Duodenal mucosa (tissue), 2 donors: ENCODE results near the gene GALNTL6.
"Not testable (repeated sequence)": the region's sequence is repeated elsewhere in the genome, so short reads cannot be mapped to it uniquely, and the experiment has no call there.

Experiments used
- H3K27ac ChIP-seq: one replicate; pipeline ENCODE4 v1.7.0; 2013; ENCODE audit warnings: low read depth, low read length
- H3K27me3 ChIP-seq, 2 donors: one replicate each; pipeline ENCODE4 v1.7.0; 2013; ENCODE audit warnings: low read length in 2 of 2, control low read depth in 1 of 2; ENCODE audit not compliant: insufficient read depth in 2 of 2, control insufficient read depth in 1 of 2
- H3K36me3 ChIP-seq, 2 donors: one replicate each; pipeline ENCODE4 v1.7.0; 2013; ENCODE audit warnings: low read length in 2 of 2, control low read depth in 1 of 2; ENCODE audit not compliant: insufficient read depth in 2 of 2, control insufficient read depth in 1 of 2
- H3K4me1 ChIP-seq, 2 donors: one replicate each; pipeline ENCODE4 v1.7.0; 2013; ENCODE audit warnings: low read length in 2 of 2, control low read depth in 1 of 2; ENCODE audit not compliant: insufficient read depth in 2 of 2, control insufficient read depth in 1 of 2
- H3K4me3 ChIP-seq, 2 donors: one replicate each; pipeline ENCODE4 v1.7.0; 2013; ENCODE audit warnings: low read length in 2 of 2, low read depth in 1 of 2
- H3K9ac ChIP-seq, 2 donors: one replicate each; pipeline ENCODE4 v1.7.0; 2013; ENCODE audit warnings: low read length in 2 of 2, low read depth in 1 of 2
- H3K9me3 ChIP-seq, 2 donors: one replicate each; pipeline ENCODE4 v1.7.0; 2013; ENCODE audit warnings: low read length in 2 of 2, control low read depth in 1 of 2; ENCODE audit not compliant: control insufficient read depth in 1 of 2

The GALNTL6 gene

GRCh38 chr4:172887959-172888358, 1074.8 kb downstream of the GALNTL6 start:
- Histone ChIP-seq H3K9me3 (peaks cover 0 to 4% of the 10 kb centered on the region in 2 donors), H3K4me3 (no peak overlapping the region), H3K36me3 (no peaks in the 10 kb centered on the region), H3K27me3 (no peaks in the 10 kb centered on the region), H3K4me1 (no peaks in the 10 kb centered on the region), H3K9ac (no peak overlapping the region), H3K27ac (no peak overlapping the region)

- Histone ChIP-seq H3K4me3 (no peak overlapping the region), H3K4me1 (no peaks in the 10 kb centered on the region), H3K27me3 (no peaks in the 10 kb centered on the region), H3K9me3 (peaks cover 4% of the 10 kb centered on the region in 2 donors), H3K27ac (no peak overlapping the region), H3K9ac (no peak overlapping the region), H3K36me3 (no peaks in the 10 kb centered on the region)
Observed at GRCh38 chr4:172892300-172892699, 1079.1 kb downstream of the GALNTL6 start.

- no peaks in the 10 kb centered on the region for H3K36me3 ChIP-seq
- H3K9me3 ChIP-seq, result peaks cover 4 to 7% of the 10 kb centered on the region in 2 donors
- no peak overlapping the region for H3K4me3 ChIP-seq
- no peaks in the 10 kb centered on the region for H3K27me3 ChIP-seq
- H3K27ac ChIP-seq, result no peak overlapping the region
- no peaks in the 10 kb centered on the region for H3K4me1 ChIP-seq
- H3K9ac ChIP-seq, result no peak overlapping the region
Observed at GRCh38 chr4:172895699-172896098, 1082.5 kb downstream of the GALNTL6 start.

DNA sequence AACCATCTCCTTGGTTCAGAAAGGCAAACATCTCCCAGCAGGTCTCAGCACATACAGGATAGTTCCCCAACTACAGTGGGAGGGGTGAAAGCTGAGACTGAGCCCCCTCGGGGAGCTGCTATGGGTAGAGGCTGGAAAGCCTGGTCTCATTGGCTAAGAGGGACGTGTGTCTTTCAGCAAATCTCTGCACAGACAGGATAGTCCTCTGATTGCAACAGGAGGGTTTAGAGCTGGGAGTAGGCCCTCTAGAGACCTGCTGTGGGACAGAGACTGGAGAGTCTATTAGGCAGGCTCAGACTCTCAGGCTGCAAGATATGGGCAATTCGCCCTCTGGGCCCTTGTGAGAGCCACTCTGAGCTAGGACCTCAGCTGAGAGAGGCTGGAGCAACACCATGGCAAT, 1083.8 kb downstream of the GALNTL6 start:
- Histone ChIP-seq H3K9me3 (peaks cover 4% of the 10 kb centered on the region in 2 donors), H3K27ac (no peak overlapping the region), H3K4me3 (no peak overlapping the region), H3K36me3 (no peaks in the 10 kb centered on the region), H3K9ac (no peak overlapping the region), H3K27me3 (no peaks in the 10 kb centered on the region), H3K4me1 (no peaks in the 10 kb centered on the region)

DNA sequence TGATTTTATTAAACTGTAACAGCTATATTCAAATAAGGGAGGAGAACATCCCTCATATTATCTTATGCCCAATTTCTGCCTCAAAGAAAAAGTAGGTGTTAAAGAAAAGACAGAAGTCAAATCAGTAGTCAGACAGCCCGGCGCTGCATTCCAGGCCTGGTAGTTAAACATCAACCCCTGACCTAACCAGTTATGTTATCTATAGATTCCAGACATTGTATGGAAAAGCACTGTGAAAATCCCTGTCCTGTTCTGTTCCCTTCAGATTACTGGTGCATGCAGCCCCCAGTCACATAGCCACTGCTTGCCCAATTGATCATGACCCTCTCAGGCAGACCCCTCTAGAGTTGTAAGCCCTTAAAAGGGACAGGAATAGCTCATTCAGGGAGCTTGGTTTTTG, 1085.5 kb downstream of the GALNTL6 start:
- Histone ChIP-seq H3K4me1 (no peaks in the 10 kb centered on the region), H3K27ac (no peak overlapping the region), H3K27me3 (no peaks in the 10 kb centered on the region), H3K36me3 (no peaks in the 10 kb centered on the region), H3K4me3 (no peak overlapping the region), H3K9ac (no peak overlapping the region), H3K9me3 (peaks cover 4% of the 10 kb centered on the region in 2 donors)

DNA sequence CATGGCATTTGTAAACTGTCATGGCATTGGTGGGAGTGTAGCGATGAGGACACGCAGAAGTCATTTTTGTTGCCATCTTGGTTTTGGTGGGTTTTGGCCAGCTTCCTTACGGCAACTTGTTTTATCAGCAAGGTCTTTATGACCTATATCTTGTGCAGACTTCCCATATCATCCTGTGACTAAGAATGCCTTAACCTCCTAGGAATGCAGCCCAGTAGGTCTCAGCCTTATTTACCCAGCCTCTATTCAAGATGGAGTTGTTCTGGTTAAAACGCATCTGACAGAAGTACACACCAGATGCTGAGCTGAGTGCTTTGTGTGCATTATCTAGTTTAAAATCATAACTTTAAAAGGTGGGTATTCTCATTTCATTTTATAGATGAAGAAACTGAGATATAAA, 1086.7 kb downstream of the GALNTL6 start:
- Histone ChIP-seq H3K27me3 (no peaks in the 10 kb centered on the region), H3K9me3 (peaks cover 4% of the 10 kb centered on the region in 2 donors), H3K9ac (no peak overlapping the region), H3K4me1 (no peaks in the 10 kb centered on the region), H3K27ac (no peak overlapping the region), H3K36me3 (no peaks in the 10 kb centered on the region), H3K4me3 (no peak overlapping the region)

- no peak overlapping the region for H3K9ac ChIP-seq
- no peak overlapping the region for H3K4me3 ChIP-seq
- H3K4me1 ChIP-seq, result no peaks in the 10 kb centered on the region
- peaks cover 4% of the 10 kb centered on the region in 2 donors for H3K9me3 ChIP-seq
- no peaks in the 10 kb centered on the region for H3K27me3 ChIP-seq
- no peaks in the 10 kb centered on the region for H3K36me3 ChIP-seq
- H3K27ac ChIP-seq, result no peak overlapping the region
Observed at GRCh38 chr4:172900900-172901299, 1087.7 kb downstream of the GALNTL6 start.

DNA sequence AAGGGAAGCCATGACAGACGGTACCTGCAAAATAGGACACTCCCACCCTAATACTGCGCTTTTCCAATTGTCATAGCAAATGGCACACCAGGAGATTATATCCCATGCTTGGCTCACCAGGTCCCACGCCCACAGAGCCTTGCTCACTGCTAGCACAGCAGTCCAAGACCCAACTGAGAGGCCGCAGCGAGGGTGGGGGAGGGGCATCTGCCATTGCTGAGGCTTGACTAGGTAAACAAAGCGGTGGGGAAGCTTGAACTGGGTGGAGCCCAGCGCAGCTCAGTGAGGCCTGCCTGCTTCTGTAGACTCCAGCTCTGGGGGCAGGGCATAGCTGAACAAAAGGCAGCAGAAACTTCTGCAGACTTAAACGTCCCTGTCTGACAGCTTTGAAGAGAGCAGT, 1099.3 kb downstream of the GALNTL6 start:
- not testable (repeated sequence) for H3K27me3 ChIP-seq

GRCh38 chr4:172917403-172917802, 1104.2 kb downstream of the GALNTL6 start:
- H3K27ac ChIP-seq, H3K9me3 ChIP-seq, H3K36me3 ChIP-seq, H3K27me3 ChIP-seq, H3K4me1 ChIP-seq, H3K4me3 ChIP-seq, H3K9ac ChIP-seq: not testable (repeated sequence)

More for the DNA sequence above, 1099.3 kb downstream of the GALNTL6 start:
- not testable (repeated sequence) for H3K36me3 ChIP-seq, H3K27ac ChIP-seq, H3K4me1 ChIP-seq, H3K4me3 ChIP-seq, H3K9me3 ChIP-seq, H3K9ac ChIP-seq

GRCh38 chr4:172919269-172919668, 1106.1 kb downstream of the GALNTL6 start:
- no peak overlapping the region for H3K9ac ChIP-seq
- no peaks in the 10 kb centered on the region for H3K36me3 ChIP-seq
- H3K4me1 ChIP-seq, result no peaks in the 10 kb centered on the region
- H3K27ac ChIP-seq, result no peak overlapping the region
- H3K9me3 ChIP-seq, result peaks cover 0 to 2% of the 10 kb centered on the region in 2 donors
- H3K27me3 ChIP-seq, result no peaks in the 10 kb centered on the region
- H3K4me3 ChIP-seq, result no peak overlapping the region
